Measurements from ENCODE around the gene ZNF730. TPM values are rescaled to one million over a fixed set of nuclear protein-coding genes. Genes with fewer than 3 reads are reported as not detected.

ZNF730 gene
- polyA plus RNA-seq, 1 donor: 3.0 TPM

Other genes starting within 250 kb of the ZNF730 start
- not detected for gene ZNF728, start 113.8 kb upstream of the ZNF730 start, polyA plus RNA-seq (ENCODE audit: insufficient read length)
- gene ZNF724, start 133.4 kb downstream of the ZNF730 start, polyA plus RNA-seq (ENCODE audit: insufficient read length): 2.1 TPM

Measured in forelimb muscle (tissue), 1 donor.